COLO829 (cell line): Measurements from ENCODE around the gene MICU2.
A peak's percentile ranks its signal among the peaks of the same experiment; 100 is the strongest.

Experiments used
- DNase-seq: peaks from one replicate; pipeline ENCODE4 v3.0.0; 2012; ENCODE audit warnings: low spot score

MICU2 gene, protein sequence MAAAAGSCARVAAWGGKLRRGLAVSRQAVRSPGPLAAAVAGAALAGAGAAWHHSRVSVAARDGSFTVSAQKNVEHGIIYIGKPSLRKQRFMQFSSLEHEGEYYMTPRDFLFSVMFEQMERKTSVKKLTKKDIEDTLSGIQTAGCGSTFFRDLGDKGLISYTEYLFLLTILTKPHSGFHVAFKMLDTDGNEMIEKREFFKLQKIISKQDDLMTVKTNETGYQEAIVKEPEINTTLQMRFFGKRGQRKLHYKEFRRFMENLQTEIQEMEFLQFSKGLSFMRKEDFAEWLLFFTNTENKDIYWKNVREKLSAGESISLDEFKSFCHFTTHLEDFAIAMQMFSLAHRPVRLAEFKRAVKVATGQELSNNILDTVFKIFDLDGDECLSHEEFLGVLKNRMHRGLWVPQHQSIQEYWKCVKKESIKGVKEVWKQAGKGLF

DNA sequence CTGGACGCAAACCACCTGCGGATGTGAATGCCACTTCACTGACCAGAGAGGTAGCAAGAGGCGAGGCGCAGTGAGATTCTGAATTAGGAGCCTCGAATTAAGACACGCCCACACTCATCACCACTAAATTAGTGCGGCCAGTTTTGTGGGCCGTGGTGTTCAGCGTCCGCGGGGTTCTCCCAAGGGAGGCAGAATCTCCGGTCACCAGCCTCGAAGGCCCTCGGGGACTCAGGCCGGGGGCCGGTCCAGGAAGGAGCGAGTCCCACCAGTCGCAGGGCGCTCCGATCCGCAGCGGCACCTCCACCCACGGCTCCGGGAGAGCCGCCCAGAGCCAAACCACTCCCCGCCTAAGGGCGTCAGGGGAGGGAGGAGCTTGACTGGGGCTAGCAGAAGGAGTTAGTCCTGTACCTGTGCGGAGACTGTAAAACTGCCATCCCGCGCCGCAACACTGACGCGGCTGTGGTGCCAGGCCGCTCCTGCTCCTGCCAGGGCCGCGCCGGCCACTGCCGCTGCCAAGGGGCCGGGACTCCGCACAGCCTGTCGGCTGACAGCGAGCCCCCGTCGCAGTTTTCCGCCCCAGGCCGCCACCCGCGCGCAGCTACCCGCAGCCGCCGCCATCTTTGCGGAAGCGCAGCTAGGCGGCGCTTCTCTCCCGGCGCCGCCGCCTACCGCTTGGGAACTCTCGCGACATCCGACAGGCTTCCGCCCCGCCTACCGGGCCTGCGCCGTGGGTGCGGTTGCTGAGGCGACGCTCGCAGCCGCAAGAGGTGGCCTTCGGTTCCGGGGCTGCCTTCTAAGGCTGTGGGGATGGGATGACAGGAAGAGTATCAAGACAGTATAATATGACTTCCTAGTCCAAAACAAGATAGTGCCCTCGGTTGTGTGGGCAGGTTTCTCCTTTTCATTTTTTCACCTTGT, at the start of gene MICU2:
MICU2 (minus strand) TSS at position 640 of the 918 bp plus-strand sequence; CDS start at position 618, 22 bp downstream.
- DNase-seq, result peak; percentile 85

DNA sequence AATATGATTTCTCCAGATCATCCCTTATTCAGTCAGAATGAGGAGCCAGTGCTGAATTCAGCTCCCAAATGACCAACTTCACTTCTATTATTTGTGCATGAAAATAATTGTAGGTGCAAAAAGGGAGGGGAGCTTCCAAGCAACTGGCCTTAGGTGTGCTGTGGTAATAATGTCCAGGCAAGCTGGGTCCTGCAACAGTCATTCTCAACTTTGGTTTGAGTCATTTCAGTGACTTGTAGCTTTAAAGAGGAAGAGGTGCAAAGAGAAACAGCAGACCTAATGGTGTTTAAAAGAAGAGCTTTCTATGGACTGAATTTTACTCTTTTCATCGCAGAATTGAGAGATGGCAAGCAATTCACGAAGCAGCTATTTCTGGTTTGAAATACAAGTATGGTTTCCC, 37.7 kb upstream of the MICU2 start:
- no peak for DNase-seq

DNA sequence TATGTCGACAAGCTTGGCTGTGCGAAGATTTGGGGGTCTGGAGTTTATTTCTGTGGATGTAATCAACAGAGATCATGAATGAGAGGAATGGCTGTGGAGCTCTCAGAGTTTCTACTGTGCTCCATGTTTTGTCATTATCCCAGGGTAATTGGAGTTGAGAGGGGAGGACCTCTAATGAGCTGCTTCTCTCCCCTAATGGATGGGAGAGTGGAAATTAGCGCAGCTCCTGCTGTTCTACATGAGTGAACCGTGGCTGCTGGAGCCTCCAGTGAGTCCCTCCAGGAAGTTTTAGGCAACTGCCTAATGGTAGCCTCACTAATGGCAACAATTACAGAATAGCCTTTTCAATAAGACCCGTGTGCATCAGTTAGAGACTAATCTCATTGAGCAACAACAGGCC, 35.6 kb upstream of the MICU2 start:
- DNase-seq, result no peak

DNA sequence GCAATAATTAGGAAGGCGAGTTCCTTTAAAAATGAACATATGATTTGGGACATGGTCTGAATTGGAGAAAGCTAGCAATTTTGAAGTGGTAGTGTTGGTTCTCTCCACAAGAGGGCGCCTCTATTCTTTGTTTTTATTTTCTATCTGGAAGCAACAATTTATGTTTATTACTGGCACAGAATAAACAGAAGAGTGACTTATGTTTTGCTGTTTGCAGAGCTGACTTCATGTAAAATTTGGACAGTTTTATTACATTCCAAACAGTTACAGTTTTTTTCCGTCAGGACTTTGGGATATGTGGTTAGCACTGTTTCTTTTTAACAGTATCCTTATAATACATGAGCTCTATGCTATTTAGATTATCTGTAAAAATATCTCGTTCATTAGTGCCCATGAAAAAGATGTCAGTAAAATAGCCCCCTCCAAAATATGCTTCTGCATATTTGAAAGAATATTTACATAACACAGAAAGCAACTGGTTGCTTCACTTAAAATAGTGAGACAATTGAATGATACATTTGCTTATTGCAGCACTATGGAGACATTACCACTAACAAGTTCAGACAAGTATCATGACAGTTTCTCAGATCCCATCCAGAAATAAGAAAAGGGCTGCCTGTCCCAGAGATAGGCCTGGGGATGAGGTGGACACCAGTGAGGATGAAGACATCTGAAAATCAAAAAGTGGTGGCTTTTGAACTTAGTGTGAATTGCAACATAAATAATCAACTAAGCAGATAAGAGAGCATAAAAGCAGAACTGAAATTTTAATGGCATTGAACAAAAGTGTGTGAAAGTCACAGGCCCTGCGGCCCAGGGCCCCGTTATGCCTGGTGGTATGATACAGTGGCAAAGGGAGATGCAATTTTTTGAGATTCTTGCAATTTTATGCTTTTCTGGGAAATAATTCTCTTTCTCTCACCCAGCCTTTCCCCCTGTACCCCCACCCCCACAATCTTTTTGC, 34.6 kb upstream of the MICU2 start:
- DNase-seq, result peak; percentile 42

DNA sequence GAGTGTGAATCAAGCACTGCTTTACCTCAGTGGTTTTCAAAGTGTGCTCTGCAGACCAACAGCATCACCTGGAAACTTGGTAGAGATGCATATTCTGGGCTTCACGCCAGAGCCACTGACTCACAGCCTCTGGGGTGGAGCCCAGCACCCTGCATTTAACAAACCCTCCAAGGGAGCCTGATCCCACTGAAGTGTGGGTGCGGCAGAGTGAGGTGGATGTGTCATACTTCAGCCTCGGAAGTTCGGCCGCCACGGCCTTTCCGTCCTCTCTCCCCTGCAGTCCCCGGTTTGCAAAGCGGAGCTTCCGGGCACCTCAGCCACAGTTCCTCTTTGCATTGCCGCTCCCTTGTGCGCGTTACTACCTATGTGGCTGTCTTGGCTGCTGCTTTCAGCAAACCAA, 33.3 kb upstream of the MICU2 start:
- peak; percentile 35 for DNase-seq

DNA sequence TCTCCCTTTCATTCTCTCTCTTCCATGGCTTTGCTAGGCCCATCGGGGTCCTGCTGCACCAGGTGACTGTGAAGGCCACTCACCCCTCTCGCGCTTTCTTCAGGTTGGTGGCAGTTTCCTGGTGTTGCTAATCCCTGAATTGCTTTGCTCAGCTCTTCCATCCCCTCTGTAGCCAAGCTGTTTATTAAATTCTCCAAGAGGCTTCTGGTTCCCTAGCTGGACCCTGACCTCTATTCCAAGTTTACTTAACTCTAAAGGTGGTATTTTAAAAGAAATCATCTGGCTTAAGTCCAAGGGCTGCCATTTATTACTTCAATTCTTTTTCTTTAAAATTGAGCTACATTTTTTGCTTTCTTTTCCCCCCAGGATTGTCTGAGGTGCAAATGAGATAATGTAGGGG, 32.7 kb upstream of the MICU2 start:
- DNase-seq, result no peak

DNA sequence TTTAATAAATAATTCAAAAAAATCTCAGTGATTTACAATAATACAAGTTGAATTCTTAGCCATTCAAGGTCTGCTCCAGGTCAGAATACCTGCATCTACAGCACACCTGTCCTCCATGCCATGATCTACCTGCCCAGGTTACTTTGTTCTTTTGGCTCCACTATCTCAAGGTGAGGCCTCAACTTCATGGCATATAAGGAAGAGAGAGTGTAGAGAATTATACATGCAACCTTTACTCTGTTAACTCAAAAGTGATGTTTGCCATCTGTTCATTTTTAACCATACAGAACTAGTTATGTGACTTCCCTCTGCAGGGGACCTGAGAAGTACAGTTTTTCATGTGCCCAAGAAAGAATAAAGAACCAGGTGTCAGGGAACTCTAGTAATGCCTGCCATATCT, 28.2 kb upstream of the MICU2 start:
- DNase-seq, result no peak

DNA sequence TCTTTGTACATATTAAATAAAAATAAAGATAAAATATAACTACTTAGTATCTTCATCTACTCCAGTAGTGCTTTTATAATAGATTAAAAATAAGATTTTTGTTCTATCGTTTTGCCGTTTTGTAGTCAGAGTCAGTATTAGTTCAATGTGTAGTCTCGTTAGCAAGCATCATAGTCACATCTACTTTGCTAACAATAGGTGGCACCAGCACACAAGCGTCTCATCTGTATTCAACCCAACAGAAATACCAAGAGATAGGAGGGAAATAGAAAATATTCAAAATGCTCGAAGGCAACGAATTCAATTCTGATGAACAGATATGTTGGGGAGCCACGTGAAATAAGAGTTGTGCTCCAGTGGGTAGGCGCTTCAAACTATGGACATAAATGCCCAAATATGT, 21.4 kb upstream of the MICU2 start:
- peak; percentile 46 for DNase-seq

DNA sequence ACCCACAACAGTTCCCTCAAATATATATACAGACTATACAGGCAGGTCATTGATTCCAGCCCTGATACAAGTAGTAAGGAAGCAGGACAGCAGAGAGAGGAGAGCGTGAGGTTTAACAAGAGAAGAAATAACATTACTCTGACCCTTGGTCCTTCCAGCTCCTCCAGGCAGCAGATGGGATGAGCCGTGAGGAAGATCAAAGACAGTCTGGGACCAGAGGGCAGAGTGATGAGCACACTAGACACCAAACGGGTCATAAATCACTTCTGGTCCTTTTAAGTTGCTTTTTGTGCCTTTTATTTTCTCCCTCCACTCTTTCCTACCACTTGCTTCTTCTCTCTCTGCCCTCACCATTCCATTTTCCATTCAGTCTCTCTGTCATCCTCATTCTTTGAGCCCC, 16.9 kb upstream of the MICU2 start:
- no peak for DNase-seq

DNA sequence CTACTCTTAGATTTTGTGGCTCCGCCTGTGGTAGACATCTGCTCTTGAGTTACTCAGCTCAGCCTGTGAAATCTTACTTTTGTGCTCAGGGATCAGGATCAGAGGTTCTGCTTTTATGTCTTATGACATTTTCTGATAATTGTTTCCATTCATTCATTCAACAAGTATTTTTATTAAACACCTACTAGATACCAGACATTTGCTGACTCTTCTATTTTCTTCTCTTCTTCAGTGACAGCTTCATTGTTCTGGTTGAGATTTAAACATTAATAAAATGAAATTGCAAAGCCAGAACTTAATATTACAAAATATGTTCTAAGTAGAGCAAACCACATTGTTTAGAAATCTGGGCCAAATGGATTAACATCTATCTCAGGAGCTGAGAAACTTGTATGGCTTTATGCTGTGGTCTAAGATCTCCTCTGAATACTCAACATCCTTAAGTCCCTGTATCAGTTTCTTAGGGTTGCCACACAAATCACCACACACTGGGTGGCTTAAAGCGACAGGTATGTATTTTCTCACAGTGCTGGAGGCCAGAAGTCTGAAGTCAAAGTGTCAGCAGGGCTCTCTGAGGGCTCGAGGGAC, 15.8 kb upstream of the MICU2 start:
- no peak for DNase-seq

DNA sequence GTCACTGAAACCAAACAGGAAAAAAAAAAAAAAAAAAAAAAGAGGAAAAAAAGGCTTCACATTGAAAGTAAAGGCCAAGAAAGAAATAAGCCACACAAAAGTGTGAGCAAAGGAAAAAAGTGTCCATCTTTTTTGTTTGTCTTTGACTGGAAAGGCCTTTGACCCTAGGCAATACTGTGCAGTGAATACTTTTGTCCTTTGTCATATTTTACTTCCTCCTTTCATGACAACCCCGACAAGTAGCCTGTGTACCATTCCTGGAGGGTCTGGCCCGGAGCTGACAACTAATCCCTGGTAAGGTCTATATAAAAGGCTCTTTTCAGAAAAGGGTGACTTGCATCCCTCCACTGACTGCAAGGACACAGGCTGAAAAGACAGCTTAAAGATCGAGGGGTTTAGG, 12.9 kb upstream of the MICU2 start:
- DNase-seq, result no peak

DNA sequence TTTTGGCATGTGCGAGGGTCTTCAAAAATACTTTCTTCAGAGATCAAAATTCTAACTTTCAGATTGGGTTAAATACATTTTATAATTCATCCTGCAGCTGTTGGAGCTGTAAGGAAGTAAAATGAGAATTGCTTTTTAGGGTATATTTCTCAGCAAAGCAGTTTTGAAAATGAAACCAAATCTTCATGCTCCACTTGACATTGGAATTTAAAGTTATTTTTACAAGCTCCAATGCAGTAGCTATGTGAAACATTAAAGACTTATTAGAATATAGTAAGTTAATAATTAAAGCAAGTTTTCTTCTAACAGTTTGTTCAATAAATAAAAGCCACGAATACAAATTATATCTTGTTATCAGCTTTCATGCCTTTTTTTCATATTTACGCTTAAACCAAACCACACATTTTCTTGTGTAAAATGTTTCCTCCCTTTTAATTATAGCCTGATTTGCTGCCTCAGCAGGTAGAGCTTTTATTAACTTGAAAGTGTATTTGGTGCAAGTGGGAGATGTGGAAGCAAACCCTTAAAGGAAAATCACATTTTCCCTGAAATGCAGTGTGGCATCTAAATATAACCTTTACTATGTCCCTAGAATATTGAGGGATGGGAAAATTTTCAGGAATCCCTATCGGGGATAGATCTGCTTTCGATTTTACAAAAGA, 12.4 kb upstream of the MICU2 start:
- no peak for DNase-seq

DNA sequence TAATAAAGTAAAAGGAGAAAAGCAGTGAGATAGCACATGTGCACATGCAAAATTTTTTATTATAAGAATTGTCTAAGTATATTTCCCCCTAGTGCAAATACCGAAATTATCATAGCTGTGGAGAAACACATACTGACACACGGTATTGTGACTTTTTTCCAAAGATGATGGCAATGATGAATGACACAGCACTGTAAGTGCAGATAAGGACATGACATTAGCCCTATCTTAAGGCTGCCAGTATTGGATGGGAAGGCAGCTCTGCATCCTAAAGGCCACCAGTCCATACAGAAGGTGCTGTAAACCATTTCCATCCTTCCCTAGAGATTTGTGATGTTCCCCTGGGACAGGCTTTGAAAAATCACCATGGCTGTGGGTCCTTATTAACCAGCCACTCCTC, 11.5 kb upstream of the MICU2 start:
- DNase-seq, result no peak

DNA sequence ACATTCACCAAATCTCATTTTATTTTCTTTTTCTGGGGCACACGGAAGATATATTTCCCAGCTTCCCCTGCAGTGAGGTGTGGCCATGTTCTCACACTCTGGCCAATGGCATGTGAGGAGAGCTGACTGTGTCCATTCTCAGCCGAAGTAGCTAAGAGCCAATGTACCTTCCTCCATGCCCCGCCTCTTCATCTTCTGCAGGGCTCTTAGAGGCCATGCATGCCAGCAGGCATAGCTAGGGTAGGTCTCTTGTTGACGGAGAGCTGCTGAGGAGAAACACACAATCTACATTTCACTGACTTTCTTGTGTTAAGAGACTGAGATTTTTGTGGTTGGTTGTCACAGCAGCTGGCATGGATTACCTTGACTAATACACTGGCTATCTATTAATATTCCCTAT, 9.8 kb upstream of the MICU2 start:
- DNase-seq, result no peak

DNA sequence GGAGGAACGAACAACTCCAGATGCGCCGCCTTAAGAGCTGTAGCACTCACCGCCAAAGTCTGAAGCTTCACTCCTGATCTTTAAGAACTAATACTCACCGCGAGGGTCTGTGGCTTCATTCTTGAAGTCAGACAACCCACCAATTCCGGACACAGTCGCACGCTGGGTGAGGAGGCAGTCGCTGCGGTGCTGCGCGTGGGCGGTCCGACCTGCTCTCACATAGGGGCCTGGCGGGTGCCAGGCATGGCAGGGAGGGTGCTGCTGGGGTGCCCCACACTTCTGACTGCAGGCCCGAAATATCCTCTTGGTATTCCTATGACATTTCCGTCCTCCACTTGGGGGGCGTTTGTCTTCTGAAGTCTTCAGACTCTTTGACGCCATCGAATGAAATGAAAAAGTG, 7.4 kb upstream of the MICU2 start:
- no peak for DNase-seq

DNA sequence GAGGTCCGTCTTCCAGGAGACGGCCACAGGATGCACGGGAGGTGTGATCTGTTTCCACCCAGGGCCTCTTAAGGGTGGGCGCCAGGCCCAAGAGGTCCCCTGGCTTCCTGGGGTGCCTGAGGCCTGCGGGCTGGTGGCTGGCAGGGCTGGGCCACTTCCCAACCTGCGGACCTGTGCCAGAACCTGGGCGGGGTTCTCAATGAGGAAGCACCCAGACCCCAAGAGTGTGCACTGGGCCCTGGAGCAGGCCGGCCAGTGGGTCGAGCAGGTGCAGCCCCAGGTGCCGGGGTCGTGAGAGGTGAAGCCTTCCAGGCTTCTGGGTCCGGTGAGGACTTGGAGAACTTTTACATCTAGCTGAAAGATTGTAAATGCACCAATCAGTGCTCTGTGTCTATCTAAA, 6.7 kb upstream of the MICU2 start:
- no peak for DNase-seq

DNA sequence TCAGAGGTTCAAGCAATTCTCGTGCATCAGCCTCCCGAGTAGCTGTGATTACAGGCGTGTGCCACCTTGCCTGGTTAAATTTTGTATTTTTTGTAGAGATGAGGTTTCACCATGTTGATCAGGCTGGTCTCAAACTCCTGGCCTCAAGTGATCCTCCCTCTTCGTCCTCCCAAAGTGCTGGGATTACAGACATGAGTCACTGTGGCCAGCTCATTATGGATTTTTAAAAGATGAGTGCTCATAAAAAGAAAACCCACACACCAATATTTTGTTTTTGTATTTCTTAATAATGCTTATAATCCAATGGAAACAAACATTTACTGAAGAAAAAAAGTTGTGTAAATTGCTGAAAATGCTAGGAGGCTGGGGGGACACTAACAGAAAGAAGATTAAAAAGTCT, 5.0 kb upstream of the MICU2 start:
- no peak for DNase-seq

DNA sequence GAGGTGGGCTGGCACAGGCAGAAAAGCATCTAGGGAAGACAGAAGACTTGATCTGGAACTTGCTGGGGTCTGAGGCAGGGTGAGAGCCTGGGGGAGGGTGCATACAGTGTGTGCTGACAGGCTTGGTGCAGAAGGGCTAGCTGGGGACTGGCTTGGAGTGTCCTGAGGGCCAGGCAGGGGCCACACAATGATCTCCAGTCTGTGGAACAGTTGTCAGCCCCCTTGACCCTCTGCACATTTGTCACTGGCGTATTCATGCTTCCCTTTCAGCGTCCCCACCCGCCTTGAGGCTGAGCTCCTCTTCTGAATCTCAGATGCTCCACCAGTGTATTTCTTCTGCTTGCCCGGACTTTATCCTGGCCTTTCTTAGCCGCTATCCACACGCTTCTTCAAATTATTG, 2.8 kb upstream of the MICU2 start:
- DNase-seq, result no peak

DNA sequence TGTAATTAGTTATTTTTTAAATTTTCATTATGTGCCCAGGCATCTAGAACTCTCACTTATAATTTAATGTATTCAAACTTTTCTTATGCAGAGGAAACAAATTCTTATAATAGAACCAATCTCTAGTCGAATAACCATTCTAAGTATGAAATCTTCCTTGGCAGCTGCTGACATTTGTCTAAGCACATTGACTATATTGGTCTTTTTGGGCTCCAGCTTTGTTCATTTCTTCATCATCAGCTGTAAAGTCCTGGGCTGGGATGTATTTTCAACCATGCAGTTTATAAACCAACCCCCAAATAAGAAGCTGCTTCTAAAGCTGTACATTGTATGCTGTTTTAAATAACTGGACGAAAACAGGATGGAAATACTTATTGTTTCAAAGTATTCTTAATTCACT, 2.3 kb upstream of the MICU2 start:
- no peak for DNase-seq

DNA sequence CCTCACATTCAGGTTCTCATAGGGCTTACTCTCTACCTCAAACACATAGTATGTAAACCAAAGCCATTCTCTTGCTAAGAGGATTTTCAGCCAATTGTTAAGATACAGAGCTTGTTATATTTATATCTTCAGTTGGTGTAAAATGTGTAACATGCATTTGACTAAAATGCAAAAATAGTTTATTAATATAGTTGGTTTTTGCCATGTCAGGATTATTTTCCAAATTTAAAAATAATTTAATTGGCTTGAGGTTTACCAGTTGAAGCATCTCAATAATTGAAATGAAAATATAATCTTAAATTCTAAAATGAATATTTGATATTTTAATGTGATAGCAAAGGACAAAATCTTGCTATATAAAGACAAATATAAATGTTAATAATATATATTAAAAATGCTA, 7.2 kb downstream of the MICU2 start:
- no peak for DNase-seq

DNA sequence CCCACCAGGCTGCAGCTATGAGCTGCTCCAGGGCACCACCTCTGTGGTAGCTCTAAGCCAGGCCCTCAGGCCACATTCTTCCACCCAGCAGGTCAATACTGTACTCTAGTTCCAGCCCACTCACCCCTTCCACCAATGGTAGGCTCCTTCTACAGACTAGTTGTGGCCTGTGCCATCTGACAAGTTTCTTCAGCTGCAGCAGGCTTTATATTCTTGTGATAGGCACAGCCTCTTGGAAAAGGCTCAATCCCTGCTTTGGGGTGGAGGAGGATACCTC, 8.5 kb downstream of the MICU2 start:
- no peak for DNase-seq
